K562 (cell line): ENCODE results near the gene SYNPR.

Experiments
- BHLHE40 ChIP-seq: IDR thresholded peaks from 2 replicates; pipeline ENCODE4 v1.6.1; 2011; ENCODE audit warnings: low read length, improper control_type of control experiment
- CBX8 ChIP-seq: fragments of 200-600 bp; sonication (generic); IDR thresholded peaks from 2 replicates; pipeline ENCODE4 v1.6.1; 2012; ENCODE audit warnings: borderline replicate concordance, mixed run types, low read depth, mild to moderate bottlenecking, moderate library complexity, mixed read lengths, low read length, control low read depth, inconsistent platforms; ENCODE audit not compliant: poor library complexity, severe bottlenecking; ENCODE audit errors: extremely low read depth
- EGR1 ChIP-seq: fragments of 450-650 bp; conservative IDR thresholded peaks from 2 replicates; pipeline ENCODE4 v1.6.1; 2017; ENCODE audit warnings: mild to moderate bottlenecking
- FOSL1 ChIP-seq: fragments of 200-800 bp; sonication (Bioruptor generic); conservative IDR thresholded peaks from 2 replicates; pipeline ENCODE4 v1.6.1; 2016; ENCODE audit warnings: missing genetic modification characterization, missing compliant biosample characterization
- FUS ChIP-seq: fragments of 200-400 bp; formaldehyde crosslinking; optimal IDR thresholded peaks from 2 replicates; pipeline ENCODE3; 2017; ENCODE audit warnings: low read depth, low read length
- GATAD2B ChIP-seq: fragments of 450-650 bp; IDR thresholded peaks from 2 replicates; pipeline ENCODE4 v1.6.1; 2017; ENCODE audit warnings: mild to moderate bottlenecking, borderline replicate concordance
- HMGN3 ChIP-seq: IDR thresholded peaks from 2 replicates; pipeline ENCODE4 v1.6.1; 2011; ENCODE audit warnings: borderline replicate concordance, low read depth, mild to moderate bottlenecking, mixed read lengths, low read length; ENCODE audit not compliant: insufficient read length; ENCODE audit errors: extremely low read depth
- POLR2A ChIP-seq: fragments of 450-650 bp; conservative IDR thresholded peaks from 2 replicates; pipeline ENCODE4 v1.6.1; 2016
- SP2 ChIP-seq: IDR thresholded peaks from 2 replicates; pipeline ENCODE4 v1.6.1; 2011; ENCODE audit warnings: mild to moderate bottlenecking, low read depth, low read length, moderate library complexity; ENCODE audit not compliant: poor library complexity, severe bottlenecking; ENCODE audit errors: extremely low read depth
- SREBF2 ChIP-seq: sonication (generic); formaldehyde crosslinking; IDR thresholded peaks from 2 replicates; pipeline ENCODE4 v1.4.0; 2020; ENCODE audit warnings: mild to moderate bottlenecking, missing genetic modification reagents
- TRIM24 ChIP-seq, 2 experiments: fragments of 450-650 bp; IDR thresholded peaks; 2 replicates each; pipeline ENCODE4 v1.6.1; 2016
- ZFX ChIP-seq: sonication (generic); formaldehyde crosslinking; IDR thresholded peaks from 2 replicates; pipeline ENCODE4 v1.8.0; 2022; ENCODE audit warnings: mild to moderate bottlenecking, missing genetic modification reagents, moderate library complexity
- TF ChIP-seq, protein P1 (sequence below), 3 experiments: fragments of 200-800 bp in 1 of 3; fragments of 250-450 bp in 1 of 3; fragments of 450-650 bp in 1 of 3; sonication (Bioruptor Pico) in 1 of 3; sonication (Bioruptor generic) in 1 of 3; formaldehyde crosslinking in 1 of 3; IDR thresholded peaks; 2 replicates each; pipeline versions ENCODE4 v1.6.1 to v1.8.0; 2016 to 2022; ENCODE audit warnings: mild to moderate bottlenecking in 2 of 3, missing genetic modification characterization in 2 of 3, missing compliant biosample characterization in 1 of 3, moderate library complexity in 1 of 3

DNA sequence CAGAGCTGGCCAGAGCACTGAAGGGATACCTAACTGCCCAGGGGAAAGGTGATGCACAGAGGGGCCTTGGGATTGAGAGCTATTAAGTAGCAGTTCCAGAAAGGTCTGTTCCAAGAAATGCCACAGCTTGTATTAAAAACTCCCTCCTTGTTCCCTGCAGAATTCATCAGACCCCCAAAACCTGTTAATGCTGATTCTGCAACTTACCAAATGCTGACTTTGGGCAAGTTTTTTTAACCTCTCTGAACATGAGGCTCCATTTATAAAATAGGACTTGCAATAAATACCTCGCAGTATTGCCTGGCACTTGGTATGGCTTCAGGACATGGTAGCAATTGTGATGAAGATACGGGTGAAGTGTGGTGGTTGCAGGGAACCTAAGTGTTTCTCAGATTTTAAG, 30.1 kb upstream of the SYNPR start:
- TF ChIP-seq POLR2A (no peak), SP2 (no peak), FUS (no peak), CBX8 (no peak), SREBF2 (CRISPR knock-in tag) (no peak), TRIM24 (IDR thresholded peaks at IDR 0.05) (no peak), FOSL1 (tag) (no peak), EGR1 (no peak), ZFX (CRISPR knock-in tag) (no peak), GATAD2B (no peak), HMGN3 (no peak), BHLHE40 (no peak)
- TF ChIP-seq, protein P1, sequence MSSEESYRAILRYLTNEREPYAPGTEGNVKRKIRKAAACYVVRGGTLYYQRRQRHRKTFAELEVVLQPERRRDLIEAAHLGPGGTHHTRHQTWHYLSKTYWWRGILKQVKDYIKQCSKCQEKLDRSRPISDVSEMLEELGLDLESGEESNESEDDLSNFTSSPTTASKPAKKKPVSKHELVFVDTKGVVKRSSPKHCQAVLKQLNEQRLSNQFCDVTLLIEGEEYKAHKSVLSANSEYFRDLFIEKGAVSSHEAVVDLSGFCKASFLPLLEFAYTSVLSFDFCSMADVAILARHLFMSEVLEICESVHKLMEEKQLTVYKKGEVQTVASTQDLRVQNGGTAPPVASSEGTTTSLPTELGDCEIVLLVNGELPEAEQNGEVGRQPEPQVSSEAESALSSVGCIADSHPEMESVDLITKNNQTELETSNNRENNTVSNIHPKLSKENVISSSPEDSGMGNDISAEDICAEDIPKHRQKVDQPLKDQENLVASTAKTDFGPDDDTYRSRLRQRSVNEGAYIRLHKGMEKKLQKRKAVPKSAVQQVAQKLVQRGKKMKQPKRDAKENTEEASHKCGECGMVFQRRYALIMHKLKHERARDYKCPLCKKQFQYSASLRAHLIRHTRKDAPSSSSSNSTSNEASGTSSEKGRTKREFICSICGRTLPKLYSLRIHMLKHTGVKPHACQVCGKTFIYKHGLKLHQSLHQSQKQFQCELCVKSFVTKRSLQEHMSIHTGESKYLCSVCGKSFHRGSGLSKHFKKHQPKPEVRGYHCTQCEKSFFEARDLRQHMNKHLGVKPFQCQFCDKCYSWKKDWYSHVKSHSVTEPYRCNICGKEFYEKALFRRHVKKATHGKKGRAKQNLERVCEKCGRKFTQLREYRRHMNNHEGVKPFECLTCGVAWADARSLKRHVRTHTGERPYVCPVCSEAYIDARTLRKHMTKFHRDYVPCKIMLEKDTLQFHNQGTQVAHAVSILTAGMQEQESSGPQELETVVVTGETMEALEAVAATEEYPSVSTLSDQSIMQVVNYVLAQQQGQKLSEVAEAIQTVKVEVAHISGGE (CRISPR knock-in tag; IDR thresholded peaks at IDR 0.05) = no peak
